Body of pancreas (tissue), 4 donors: Measurements from ENCODE around the gene SELENOH.

Experiments
- POLR2A ChIP-seq, 3 donors: fragments of 450-650 bp; IDR thresholded peaks; one replicate each; pipeline ENCODE4 v1.6.1; 2016; ENCODE audit warnings: antibody characterized with exemption in 3 of 3, mild to moderate bottlenecking in 2 of 3
- TF ChIP-seq, protein P1 (sequence below), 7 experiments: fragments of 450-650 bp in 4 of 7; fragments of 200-600 bp in 3 of 7; sonication (generic) in 3 of 7; IDR thresholded peaks; one replicate each; pipeline ENCODE4 v1.5.1; 2016 to 2019; ENCODE audit warnings: antibody characterized with exemption in 7 of 7

DNA sequence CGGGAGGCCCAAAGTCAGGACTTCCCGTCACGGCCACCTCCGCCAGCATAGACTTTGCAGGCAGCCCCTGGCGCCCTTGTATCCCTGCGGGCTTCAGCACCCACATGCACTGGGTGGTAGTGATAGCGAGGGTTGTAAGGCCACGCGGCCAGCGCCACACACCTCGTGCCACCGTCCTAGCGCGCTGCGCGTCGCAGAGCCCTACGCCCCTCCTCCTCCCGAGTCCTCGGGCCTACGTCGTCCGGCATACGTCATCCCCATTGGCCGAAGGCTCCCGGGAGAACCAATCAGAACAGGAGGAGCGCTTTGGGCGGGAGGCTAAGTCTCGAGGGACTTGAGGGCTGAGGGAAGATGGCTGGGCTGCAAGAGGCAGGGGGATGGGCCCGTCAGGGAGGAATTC lies 11.7 kb downstream of the SELENOH start:
- TF ChIP-seq, protein P1, sequence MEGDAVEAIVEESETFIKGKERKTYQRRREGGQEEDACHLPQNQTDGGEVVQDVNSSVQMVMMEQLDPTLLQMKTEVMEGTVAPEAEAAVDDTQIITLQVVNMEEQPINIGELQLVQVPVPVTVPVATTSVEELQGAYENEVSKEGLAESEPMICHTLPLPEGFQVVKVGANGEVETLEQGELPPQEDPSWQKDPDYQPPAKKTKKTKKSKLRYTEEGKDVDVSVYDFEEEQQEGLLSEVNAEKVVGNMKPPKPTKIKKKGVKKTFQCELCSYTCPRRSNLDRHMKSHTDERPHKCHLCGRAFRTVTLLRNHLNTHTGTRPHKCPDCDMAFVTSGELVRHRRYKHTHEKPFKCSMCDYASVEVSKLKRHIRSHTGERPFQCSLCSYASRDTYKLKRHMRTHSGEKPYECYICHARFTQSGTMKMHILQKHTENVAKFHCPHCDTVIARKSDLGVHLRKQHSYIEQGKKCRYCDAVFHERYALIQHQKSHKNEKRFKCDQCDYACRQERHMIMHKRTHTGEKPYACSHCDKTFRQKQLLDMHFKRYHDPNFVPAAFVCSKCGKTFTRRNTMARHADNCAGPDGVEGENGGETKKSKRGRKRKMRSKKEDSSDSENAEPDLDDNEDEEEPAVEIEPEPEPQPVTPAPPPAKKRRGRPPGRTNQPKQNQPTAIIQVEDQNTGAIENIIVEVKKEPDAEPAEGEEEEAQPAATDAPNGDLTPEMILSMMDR (IDR thresholded peaks at IDR 0.05) = no peak
- no peak for TF ChIP-seq POLR2A (IDR thresholded peaks at IDR 0.05)
